Kidney epithelial cell (primary cell): Measurements from ENCODE around the gene PARM1. TPM values are rescaled to one million over a fixed set of nuclear protein-coding genes. Genes with fewer than 3 reads are reported as not detected.

Experiments
- DNase-seq: peaks from one replicate; pipeline ENCODE4 v3.0.0-alpha.2; 2010; ENCODE audit warnings: low read depth
- H3K27me3 ChIP-seq: 2 replicates; pipeline ENCODE4 v1.6.0; 2011; ENCODE audit warnings: low read length; ENCODE audit not compliant: control insufficient read depth, insufficient read depth
- H3K36me3 ChIP-seq: 2 replicates; pipeline ENCODE4 v1.5.1; 2011; ENCODE audit warnings: low read length; ENCODE audit not compliant: control insufficient read depth, insufficient read depth
- H3K4me3 ChIP-seq: 2 replicates; pipeline ENCODE4 v1.5.1; 2011; ENCODE audit warnings: low read depth, mild to moderate bottlenecking, control low read depth, low read length
- total RNA-seq: library from RNA; depleted of rRNA; stranded (reverse); fragments of >200 nt; gene quantifications from 2 replicates; pipeline ENCODE4 v1.2.3, GENCODE V29; 2015
- TF ChIP-seq, protein P1 (sequence below): IDR thresholded peaks from 2 replicates; pipeline ENCODE4 v1.5.1; 2011; ENCODE audit warnings: mild to moderate bottlenecking, moderate library complexity, low read length, control low read depth, inconsistent platforms; ENCODE audit not compliant: insufficient read depth, poor library complexity, severe bottlenecking

PARM1 gene
- total RNA-seq, 1 donor from 2014 or later, result 3.0 TPM

DNA sequence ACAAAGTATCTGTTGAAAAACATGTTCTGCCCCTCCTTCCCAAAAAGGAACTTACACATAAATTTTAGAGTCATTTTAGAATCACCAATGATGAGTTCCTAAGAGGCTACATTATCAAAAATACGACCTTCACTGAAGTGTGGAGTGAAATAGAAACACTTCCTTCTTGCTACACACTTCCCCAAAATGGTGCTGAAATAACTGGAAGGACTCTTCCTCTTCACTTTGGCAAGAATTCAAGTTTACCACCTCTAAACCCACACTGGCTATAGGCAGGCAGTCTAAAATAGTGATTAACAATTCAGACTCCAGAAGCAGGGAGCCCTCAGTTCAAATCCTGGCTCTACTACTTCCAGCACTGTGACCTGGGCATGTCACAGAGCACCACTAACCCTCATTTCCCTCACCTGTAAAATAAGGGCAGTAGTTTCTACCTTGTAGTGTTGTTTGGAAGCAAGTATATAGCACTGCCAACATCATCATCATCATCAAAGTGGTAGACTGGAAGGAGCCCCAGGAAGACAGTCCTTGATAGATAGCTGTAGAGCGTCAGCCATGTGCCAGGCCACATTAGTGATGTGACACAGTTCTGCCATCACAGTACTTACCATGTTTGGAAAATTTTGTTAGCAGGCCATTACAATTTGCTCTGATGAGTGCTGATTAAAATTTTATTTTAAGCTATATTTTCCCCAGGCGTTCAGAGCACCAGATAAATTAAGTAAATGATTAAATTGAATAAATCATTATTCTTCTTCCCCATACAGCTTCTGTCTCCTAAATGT is 103.3 kb downstream of the PARM1 start:
- no peaks in the 10 kb centered on the region for H3K27me3 ChIP-seq
- DNase-seq, result no peak
- TF ChIP-seq, protein P1, sequence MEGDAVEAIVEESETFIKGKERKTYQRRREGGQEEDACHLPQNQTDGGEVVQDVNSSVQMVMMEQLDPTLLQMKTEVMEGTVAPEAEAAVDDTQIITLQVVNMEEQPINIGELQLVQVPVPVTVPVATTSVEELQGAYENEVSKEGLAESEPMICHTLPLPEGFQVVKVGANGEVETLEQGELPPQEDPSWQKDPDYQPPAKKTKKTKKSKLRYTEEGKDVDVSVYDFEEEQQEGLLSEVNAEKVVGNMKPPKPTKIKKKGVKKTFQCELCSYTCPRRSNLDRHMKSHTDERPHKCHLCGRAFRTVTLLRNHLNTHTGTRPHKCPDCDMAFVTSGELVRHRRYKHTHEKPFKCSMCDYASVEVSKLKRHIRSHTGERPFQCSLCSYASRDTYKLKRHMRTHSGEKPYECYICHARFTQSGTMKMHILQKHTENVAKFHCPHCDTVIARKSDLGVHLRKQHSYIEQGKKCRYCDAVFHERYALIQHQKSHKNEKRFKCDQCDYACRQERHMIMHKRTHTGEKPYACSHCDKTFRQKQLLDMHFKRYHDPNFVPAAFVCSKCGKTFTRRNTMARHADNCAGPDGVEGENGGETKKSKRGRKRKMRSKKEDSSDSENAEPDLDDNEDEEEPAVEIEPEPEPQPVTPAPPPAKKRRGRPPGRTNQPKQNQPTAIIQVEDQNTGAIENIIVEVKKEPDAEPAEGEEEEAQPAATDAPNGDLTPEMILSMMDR, result no peak
- no peak overlapping the region for H3K4me3 ChIP-seq
- H3K36me3 ChIP-seq, result no peaks in the 10 kb centered on the region

DNA sequence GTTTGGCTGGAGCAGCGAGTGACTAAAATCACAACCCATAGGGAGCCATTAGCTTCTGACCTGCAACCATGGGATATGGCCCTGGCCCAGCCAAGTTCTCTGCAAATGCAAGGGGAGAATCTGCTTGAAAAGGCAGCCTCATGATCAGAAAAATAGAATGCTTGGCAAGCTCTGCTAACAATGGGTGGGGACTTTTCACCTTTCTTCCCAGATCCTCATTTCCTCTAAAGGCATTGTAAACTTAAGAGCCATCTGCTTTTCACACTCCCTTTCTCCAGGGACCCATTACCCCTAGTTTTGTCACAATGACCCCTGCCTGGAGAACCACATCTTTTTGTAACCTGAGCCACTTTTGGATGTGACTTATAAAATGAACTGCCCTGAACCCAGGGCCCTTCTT is 104.3 kb downstream of the PARM1 start:
- TF ChIP-seq, protein P1, result no peak
- H3K36me3 ChIP-seq, result no peaks in the 10 kb centered on the region
- no peak for DNase-seq

DNA sequence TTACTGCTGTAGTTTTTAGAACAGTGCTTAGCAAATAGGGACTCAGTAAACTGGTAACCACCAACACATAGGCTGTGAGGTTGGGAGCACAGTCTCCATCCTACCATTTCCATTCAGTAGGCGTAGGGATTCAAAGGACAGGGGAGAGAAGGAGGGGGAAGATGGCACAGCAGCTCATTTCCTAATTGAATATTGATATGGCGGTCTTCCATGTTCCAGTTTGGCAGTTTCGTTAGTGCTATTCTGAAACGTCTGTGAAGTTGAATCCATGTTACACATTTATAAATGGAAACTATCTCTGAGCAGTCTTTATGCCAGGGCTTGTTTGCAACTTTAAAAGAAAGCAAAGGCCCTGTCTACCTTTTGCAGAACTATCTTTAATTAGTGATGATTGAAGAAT is 105.5 kb downstream of the PARM1 start:
- H3K27me3 ChIP-seq, result no peaks in the 10 kb centered on the region
- no peak overlapping the region for H3K4me3 ChIP-seq
- H3K36me3 ChIP-seq, result no peaks in the 10 kb centered on the region
- TF ChIP-seq, protein P1, result no peak
- DNase-seq, result no peak

More for the DNA sequence above, 104.3 kb downstream of the PARM1 start:
- Histone ChIP-seq H3K27me3 (no peaks in the 10 kb centered on the region), H3K4me3 (no peak overlapping the region)

GRCh38 chr4:75040703-75041102 is 107.8 kb downstream of the PARM1 start:
- no peak for DNase-seq
- TF ChIP-seq, protein P1, result no peak
- no peaks in the 10 kb centered on the region for H3K27me3 ChIP-seq
- H3K4me3 ChIP-seq, result no peak overlapping the region
- no peaks in the 10 kb centered on the region for H3K36me3 ChIP-seq

- no peaks in the 10 kb centered on the region for H3K36me3 ChIP-seq
- H3K4me3 ChIP-seq, result no peak overlapping the region
- no peaks in the 10 kb centered on the region for H3K27me3 ChIP-seq
- DNase-seq, result no peak
- TF ChIP-seq, protein P1, result no peak
These were observed 109.8 kb downstream of the PARM1 start for GRCh38 chr4:75042601-75043208.

DNA sequence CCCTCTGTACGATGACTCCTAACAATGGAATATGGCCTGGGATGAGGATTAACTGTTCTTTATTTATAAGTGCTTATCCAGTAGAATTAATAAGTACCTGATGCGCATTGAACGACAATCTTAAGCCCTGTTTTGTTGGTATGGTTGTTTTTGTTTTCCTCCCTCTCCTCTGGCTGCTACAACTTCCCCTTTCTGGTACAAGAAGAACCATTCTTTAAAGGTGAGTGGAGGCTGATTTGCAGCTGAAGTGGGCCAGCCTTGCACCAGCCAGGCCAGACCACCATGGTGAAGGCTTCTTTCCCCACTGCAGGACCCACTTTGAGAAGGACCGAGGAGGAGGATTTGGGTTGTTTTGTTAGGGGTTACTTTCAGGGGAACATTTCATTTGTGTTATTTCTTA is 113.3 kb downstream of the PARM1 start:
- TF ChIP-seq, protein P1, result no peak
- no peak for DNase-seq
- Histone ChIP-seq H3K4me3 (no peak overlapping the region), H3K36me3 (no peaks in the 10 kb centered on the region), H3K27me3 (no peaks in the 10 kb centered on the region)
